DOHH2 (cell line): Measurements from ENCODE around the gene RCAN2.

ENCODE experiments used
- H3F3A ChIP-seq: fragments of 200-600 bp; sonication (generic), shearing (Covaris generic); 2 replicates; pipeline ENCODE4 v1.6.0; 2016; ENCODE audit warnings: antibody characterized with exemption, mild to moderate bottlenecking; ENCODE audit not compliant: control insufficient read depth, insufficient read depth
- H3K27ac ChIP-seq: fragments of 200-600 bp; sonication (generic); 2 replicates; pipeline ENCODE4 v1.5.1; 2014; ENCODE audit warnings: low read depth, mild to moderate bottlenecking, low read length, moderate library complexity
- H3K27me3 ChIP-seq: fragments of 200-600 bp; sonication (generic); 2 replicates; pipeline ENCODE4 v1.6.1; 2014; ENCODE audit warnings: mild to moderate bottlenecking, low read length, mixed read lengths; ENCODE audit not compliant: control insufficient read depth
- H3K36me3 ChIP-seq: fragments of 200-600 bp; sonication (generic); 2 replicates; pipeline ENCODE4 v1.6.1; 2014; ENCODE audit warnings: mild to moderate bottlenecking, low read length, moderate library complexity, mixed read lengths; ENCODE audit not compliant: control insufficient read depth
- H3K4me1 ChIP-seq: fragments of 200-600 bp; sonication (generic); 2 replicates; pipeline ENCODE4 v1.6.1; 2014; ENCODE audit warnings: mild to moderate bottlenecking, low read length, mixed read lengths; ENCODE audit not compliant: control insufficient read depth
- H3K4me2 ChIP-seq: fragments of 200-600 bp; sonication (generic); 2 replicates; pipeline ENCODE4 v1.6.0; 2014; ENCODE audit warnings: mild to moderate bottlenecking, low read length, moderate library complexity
- H3K4me3 ChIP-seq: fragments of 200-600 bp; sonication (generic); 2 replicates; pipeline ENCODE4 v1.5.1; 2014; ENCODE audit warnings: mild to moderate bottlenecking, low read length, mixed read lengths
- H3K79me2 ChIP-seq: fragments of 200-600 bp; sonication (generic); 2 replicates; pipeline ENCODE4 v1.6.1; 2014; ENCODE audit warnings: mild to moderate bottlenecking, low read length, mixed read lengths; ENCODE audit not compliant: control insufficient read depth
- H3K9me2 ChIP-seq: fragments of 200-600 bp; sonication (generic); replicated peaks from 2 replicates; pipeline ENCODE4 v1.6.1; 2014; ENCODE audit warnings: mild to moderate bottlenecking, low read length, mixed read lengths; ENCODE audit not compliant: control insufficient read depth
- H3K9me3 ChIP-seq: fragments of 200-600 bp; sonication (generic); 2 replicates; pipeline ENCODE4 v1.6.1; 2014; ENCODE audit warnings: antibody characterized with exemption, low read length, mixed read lengths; ENCODE audit not compliant: control insufficient read depth, insufficient read depth
- H4K20me1 ChIP-seq: fragments of 200-600 bp; sonication (generic); 2 replicates; pipeline ENCODE4 v1.6.0; 2014; ENCODE audit warnings: low read depth, mild to moderate bottlenecking, antibody characterized with exemption, low read length, moderate library complexity; ENCODE audit not compliant: control insufficient read depth, insufficient read depth
- EZH2phosphoT487 ChIP-seq: fragments of 200-600 bp; sonication (generic); IDR thresholded peaks from 2 replicates; pipeline ENCODE4 v1.6.1; 2017; ENCODE audit warnings: borderline replicate concordance, mild to moderate bottlenecking, antibody characterized with exemption, low read length, moderate library complexity, mixed read lengths
- TF ChIP-seq, protein P1 (sequence below): fragments of 200-600 bp; sonication (generic); IDR thresholded peaks from one replicate; pipeline ENCODE4 v1.5.1; 2014; ENCODE audit warnings: antibody characterized with exemption, mild to moderate bottlenecking, low read depth, low read length; ENCODE audit not compliant: poor library complexity, severe bottlenecking

Gene RCAN2

DNA sequence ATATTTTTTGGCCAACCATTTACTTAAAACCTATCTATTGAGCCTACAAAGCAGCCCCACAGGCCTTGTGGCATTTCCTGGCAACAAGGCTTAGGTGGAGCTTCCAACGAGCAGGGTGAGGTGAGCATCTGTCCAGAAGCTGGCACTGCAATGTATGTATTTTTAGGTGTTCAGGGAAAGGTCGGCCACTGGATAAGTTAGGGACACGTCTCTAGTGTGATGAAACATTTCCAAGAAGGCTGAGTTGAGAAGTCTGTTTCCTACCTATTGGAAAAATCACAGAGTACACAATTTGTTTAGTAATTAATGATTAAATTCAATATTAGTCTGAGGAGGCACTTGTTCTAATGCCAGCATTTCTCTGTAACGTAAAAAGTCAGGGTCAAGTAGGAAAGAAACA, 17.8 kb upstream of the RCAN2 start:
- Histone ChIP-seq H3F3A (no peaks in the 10 kb centered on the region), H3K9me2 (no peaks in the 10 kb centered on the region), H4K20me1 (no peaks in the 10 kb centered on the region), H3K27me3 (no peaks in the 10 kb centered on the region), H3K4me2 (no peak overlapping the region), H3K4me1 (no peaks in the 10 kb centered on the region), H3K36me3 (no peaks in the 10 kb centered on the region), H3K4me3 (no peak overlapping the region), H3K27ac (no peak overlapping the region), H3K9me3 (no peaks in the 10 kb centered on the region), H3K79me2 (no peaks in the 10 kb centered on the region)
- TF ChIP-seq, protein P1, sequence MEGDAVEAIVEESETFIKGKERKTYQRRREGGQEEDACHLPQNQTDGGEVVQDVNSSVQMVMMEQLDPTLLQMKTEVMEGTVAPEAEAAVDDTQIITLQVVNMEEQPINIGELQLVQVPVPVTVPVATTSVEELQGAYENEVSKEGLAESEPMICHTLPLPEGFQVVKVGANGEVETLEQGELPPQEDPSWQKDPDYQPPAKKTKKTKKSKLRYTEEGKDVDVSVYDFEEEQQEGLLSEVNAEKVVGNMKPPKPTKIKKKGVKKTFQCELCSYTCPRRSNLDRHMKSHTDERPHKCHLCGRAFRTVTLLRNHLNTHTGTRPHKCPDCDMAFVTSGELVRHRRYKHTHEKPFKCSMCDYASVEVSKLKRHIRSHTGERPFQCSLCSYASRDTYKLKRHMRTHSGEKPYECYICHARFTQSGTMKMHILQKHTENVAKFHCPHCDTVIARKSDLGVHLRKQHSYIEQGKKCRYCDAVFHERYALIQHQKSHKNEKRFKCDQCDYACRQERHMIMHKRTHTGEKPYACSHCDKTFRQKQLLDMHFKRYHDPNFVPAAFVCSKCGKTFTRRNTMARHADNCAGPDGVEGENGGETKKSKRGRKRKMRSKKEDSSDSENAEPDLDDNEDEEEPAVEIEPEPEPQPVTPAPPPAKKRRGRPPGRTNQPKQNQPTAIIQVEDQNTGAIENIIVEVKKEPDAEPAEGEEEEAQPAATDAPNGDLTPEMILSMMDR: no peak
- no peak for TF ChIP-seq EZH2phosphoT487

DNA sequence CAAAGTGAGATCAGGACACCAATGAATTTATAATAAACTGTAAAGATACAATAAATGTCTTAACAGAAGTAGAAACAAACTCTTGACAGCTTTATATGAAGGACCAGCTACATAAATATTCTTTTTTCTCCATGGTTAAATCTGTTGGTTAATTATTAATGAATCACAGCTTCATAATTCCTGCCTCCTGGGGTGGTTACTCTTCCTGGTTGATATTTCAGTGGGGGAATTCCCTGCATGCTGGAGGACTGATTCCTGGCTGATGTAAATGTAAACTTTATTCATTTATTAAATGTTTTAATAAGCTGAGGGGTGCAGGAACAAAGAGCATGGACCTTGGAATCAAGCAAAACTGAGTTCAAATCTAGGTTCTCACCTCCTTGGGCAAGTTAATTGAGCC, 16.2 kb upstream of the RCAN2 start:
- Histone ChIP-seq H4K20me1 (no peaks in the 10 kb centered on the region), H3K9me2 (no peaks in the 10 kb centered on the region), H3K4me2 (no peak overlapping the region), H3K27ac (no peak overlapping the region), H3K36me3 (no peaks in the 10 kb centered on the region), H3K4me1 (no peaks in the 10 kb centered on the region), H3K79me2 (no peaks in the 10 kb centered on the region), H3K9me3 (no peaks in the 10 kb centered on the region), H3F3A (no peaks in the 10 kb centered on the region), H3K4me3 (no peak overlapping the region), H3K27me3 (no peaks in the 10 kb centered on the region)
- TF ChIP-seq, protein P1: no peak
- TF ChIP-seq EZH2phosphoT487: no peak

DNA sequence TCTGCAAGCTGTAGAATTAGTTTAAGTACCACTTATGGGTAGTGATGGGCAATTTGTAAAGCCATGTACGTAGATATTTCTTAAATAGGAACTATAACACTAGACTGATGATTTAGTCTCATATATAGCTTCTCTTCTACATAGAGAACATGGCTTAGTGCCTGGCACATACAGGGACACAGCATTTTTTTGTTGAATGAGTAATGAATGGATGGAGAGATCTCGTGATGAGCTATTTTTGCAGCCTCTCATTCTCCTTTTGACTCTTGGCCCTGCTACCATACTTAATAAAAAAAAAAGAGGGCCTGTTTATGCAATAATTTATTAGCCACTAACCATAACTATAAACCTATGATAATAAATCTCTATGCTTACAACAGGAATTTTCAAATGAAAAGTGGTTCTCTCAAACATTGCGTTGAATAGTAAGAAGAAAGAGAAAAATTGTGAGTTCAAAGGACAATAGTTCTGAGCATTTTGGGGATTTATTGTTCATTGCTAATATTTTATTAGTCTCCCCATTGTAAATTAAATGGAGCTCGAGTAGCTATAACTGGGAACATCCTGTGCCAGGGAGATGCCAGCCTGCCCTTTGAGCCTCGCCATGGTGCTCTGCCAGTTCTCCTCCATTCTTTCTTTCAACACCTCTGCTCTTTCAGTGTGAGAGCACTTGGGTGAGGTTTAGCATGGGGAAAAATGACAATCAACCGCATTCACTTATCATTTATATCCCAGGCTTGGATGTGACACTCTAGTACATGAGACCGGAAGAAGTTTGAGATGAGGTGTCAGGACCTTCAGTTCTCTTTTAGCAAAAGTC, 14.7 kb upstream of the RCAN2 start:
- Histone ChIP-seq H3K4me1 (no peaks in the 10 kb centered on the region), H3K79me2 (no peaks in the 10 kb centered on the region), H3K4me3 (no peak overlapping the region), H3K27ac (no peak overlapping the region), H3K9me3 (no peaks in the 10 kb centered on the region), H3K9me2 (no peaks in the 10 kb centered on the region), H4K20me1 (no peaks in the 10 kb centered on the region), H3K27me3 (no peaks in the 10 kb centered on the region), H3F3A (no peaks in the 10 kb centered on the region), H3K36me3 (no peaks in the 10 kb centered on the region), H3K4me2 (no peak overlapping the region)
- TF ChIP-seq, protein P1: no peak
- TF ChIP-seq EZH2phosphoT487: no peak
